HUES64 (cell line): ENCODE measurements around the gene PDCD1.

Source experiments
- H3K27ac ChIP-seq: 2 replicates; pipeline ENCODE4 v1.7.0; 2013; ENCODE audit warnings: low read depth, low read length, inconsistent platforms
- H3K27me3 ChIP-seq: 2 replicates; pipeline ENCODE4 v1.6.1; 2013; ENCODE audit warnings: mild to moderate bottlenecking, low read length; ENCODE audit not compliant: insufficient read depth
- H3K36me3 ChIP-seq: 2 replicates; pipeline ENCODE4 v1.6.1; 2013; ENCODE audit warnings: mild to moderate bottlenecking, low read length; ENCODE audit not compliant: insufficient read depth
- H3K4me1 ChIP-seq: 2 replicates; pipeline ENCODE4 v1.6.1; 2013; ENCODE audit warnings: mild to moderate bottlenecking, low read length, moderate library complexity; ENCODE audit not compliant: insufficient read depth
- H3K4me3 ChIP-seq: 2 replicates; pipeline ENCODE4 v1.5.1; 2013; ENCODE audit warnings: mild to moderate bottlenecking, low read length, moderate library complexity
- H3K9ac ChIP-seq: 2 replicates; pipeline ENCODE4 v1.6.1; 2013; ENCODE audit warnings: mild to moderate bottlenecking, low read depth, low read length
- H3K9me3 ChIP-seq: 2 replicates; pipeline ENCODE4 v1.6.1; 2013; ENCODE audit warnings: low read depth, low read length; ENCODE audit not compliant: insufficient read depth
- WGBS: fragments of 150-250, 120-280 bp; methylation state at CpG from one replicate; pipeline ENCODE4 v1.1.7; 2013; ENCODE audit warnings: missing lambda C conversion rate; 5-methylcytosine and 5-hydroxymethylcytosine counted together

PDCD1 gene

GRCh38 chr2:241867776-241868420 lies 9.2 kb upstream of the PDCD1 start:
- Histone ChIP-seq H3K27ac (no peak overlapping the region), H3K27me3 (no peaks in the 10 kb centered on the region; the same call in 1 of the 2 replicates), H3K9ac (no peak overlapping the region), H3K4me3 (no peak overlapping the region), H3K9me3 (no peaks in the 10 kb centered on the region), H3K4me1 (no peaks in the 10 kb centered on the region), H3K36me3 (no peaks in the 10 kb centered on the region)
- WGBS: 86% methylated on average over 19 of the region's 19 CpGs

DNA sequence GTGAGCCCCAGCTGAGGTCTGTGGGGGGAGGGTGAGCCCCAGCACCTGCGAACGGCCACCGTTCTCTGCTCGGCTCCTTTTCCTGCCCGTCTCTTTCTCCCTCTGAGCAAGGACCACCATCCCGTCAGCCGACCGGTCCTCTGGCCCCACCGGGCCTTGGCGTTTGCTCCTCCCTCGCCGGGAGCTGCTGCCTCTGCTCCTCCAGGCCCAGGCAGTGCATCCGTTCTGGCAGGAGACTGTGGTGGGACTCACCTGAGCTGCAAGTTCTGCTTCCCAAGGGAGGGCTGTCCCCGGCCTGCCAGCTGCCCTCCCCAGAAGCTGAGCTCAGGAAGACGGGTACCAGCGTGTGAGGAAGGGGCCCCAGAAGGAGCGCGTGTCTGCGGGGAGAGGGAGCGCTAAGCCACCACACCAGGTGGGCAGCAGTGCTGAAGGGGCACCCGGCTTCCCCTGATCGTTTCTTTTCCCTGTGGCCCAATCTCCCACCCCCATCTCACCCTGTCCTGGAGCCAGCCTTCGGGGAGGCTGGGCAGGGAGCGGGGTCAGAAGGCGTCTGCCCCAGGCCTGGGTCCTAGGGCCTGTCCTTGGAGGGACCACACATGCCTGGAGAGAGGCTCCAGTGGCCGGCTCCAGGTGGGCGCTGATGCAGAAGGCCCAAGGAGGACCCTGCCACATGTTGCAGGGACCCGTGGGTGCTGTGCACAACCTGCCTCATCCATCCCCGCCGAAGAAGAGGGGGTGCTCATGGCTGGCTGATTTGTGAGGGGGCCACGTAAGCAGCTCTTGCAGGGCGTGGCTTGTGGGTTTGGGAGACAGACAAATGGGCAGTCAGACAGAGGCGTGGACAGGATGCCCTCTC lies 8.3 kb upstream of the PDCD1 start:
- no peaks in the 10 kb centered on the region for H3K9me3 ChIP-seq
- no peak overlapping the region for H3K4me3 ChIP-seq
- H3K27me3 ChIP-seq: no peaks in the 10 kb centered on the region; the same call in 1 of the 2 replicates
- H3K27ac ChIP-seq: no peak overlapping the region
- WGBS: 72% methylated on average over 33 of the region's 33 CpGs
- no peaks in the 10 kb centered on the region for H3K36me3 ChIP-seq
- H3K9ac ChIP-seq: no peak overlapping the region
- H3K4me1 ChIP-seq: no peaks in the 10 kb centered on the region

DNA sequence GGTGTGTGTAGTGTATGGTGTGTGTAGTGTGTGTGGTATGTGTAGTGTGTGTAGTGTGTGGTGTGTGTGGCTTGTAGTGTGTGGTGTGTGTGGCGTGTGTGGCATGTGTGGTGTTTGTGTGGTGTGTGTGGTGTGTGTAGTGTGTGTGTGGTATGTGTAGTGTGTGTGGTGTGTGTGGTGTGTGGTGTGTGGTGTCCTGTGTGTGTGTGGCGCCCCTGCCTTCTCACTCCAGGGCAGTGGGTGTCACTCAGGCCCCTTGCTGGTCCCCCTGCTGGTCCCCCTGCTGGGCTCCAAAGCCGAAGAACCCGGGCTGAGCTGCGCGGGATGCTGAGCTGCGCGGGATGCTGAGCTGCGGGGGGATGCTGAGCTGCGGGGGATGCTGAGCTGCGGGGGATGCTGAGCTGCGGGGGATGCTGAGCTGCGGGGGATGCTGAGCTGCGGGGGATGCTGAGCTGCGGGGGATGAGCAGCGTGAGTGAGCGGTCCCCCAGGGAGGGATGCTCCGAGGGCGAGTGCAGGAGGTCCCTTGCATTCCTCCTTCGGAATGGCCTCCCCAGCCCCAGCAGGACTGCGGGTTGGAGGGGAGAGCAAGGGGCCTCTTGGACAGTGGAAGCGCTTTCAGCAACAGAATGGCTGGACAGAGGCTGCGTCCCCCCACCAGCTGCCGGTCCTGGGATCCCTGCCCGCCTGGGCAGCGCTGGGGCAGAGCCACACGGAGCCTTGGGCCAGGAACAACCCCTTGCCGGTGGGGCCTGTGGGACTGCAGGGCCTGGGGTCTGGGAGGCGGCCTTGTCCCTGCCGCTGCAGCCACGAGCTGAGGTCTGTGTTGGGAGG lies 7.5 kb upstream of the PDCD1 start:
- H3K9ac ChIP-seq: no peak overlapping the region
- no peaks in the 10 kb centered on the region for H3K4me1 ChIP-seq
- 28% methylated on average over 30 of the region's 31 CpGs for WGBS
- H3K36me3 ChIP-seq: no peaks in the 10 kb centered on the region
- no peaks in the 10 kb centered on the region for H3K9me3 ChIP-seq
- H3K4me3 ChIP-seq: no peak overlapping the region
- H3K27ac ChIP-seq: no peak overlapping the region
- H3K27me3 ChIP-seq: no peaks in the 10 kb centered on the region; the same call in 1 of the 2 replicates

DNA sequence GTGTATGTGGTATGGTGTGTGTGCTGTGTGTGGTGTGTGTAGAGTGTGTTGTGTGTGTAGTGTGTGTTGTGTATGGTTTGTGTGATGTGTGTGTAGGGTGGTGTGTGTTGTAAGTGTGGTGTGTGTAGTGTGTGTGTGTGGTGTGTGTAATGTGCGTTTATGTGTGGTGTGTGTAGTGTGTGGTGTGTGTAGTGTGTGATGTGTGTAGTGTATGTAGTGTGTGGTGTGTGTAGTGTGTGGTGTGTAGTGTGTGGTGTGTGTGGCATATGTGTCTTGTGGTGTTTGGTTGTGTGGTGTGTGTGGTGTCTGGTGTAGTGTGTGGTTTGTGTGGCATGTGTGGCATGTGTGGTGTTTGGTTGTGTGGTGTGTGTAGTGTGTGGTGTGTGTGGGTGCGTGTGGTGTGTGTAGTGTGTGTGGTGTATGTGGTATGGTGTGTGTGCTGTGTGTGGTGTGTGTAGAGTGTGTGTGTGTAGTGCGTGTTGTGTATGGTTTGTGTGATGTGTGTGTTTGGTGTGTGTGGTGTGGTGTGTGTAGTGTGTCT lies 6.8 kb upstream of the PDCD1 start:
- 90% methylated on average over 3 of the region's 3 CpGs for WGBS
- H3K27me3 ChIP-seq: no peaks in the 10 kb centered on the region; the same call in 1 of the 2 replicates

DNA sequence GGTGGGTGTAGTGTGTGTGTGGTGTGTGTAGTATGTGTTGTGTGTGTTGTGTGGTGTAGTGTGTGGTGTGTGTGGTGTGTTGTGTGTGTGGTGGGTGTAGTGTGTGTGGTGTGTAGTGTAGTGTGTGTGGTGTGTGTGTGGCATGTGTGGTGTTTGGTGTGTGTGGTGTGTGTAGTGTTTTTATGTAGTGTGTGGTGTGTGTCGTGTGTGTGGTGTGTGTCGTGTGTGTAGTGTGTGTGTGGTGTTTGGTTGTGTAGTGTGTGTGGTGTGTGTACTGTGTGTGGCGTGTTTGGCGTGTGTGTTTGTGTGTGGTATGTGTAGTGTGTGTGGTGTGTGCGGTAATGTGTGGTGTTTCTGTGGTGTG lies 6.1 kb upstream of the PDCD1 start:
- Histone ChIP-seq H3K36me3 (no peaks in the 10 kb centered on the region), H3K4me3 (no peak overlapping the region), H3K4me1 (no peaks in the 10 kb centered on the region), H3K27ac (no peak overlapping the region), H3K9ac (no peak overlapping the region), H3K27me3 (no peaks in the 10 kb centered on the region; the same call in 1 of the 2 replicates), H3K9me3 (no peaks in the 10 kb centered on the region)
- WGBS: 94% methylated on average over 5 of the region's 5 CpGs

More for the DNA sequence above, 6.8 kb upstream of the PDCD1 start:
- Histone ChIP-seq H3K4me1 (no peaks in the 10 kb centered on the region), H3K4me3 (no peak overlapping the region), H3K9me3 (no peaks in the 10 kb centered on the region), H3K9ac (no peak overlapping the region), H3K36me3 (no peaks in the 10 kb centered on the region), H3K27ac (no peak overlapping the region)

- H3K9ac ChIP-seq: no peak overlapping the region
- no peak overlapping the region for H3K27ac ChIP-seq
- 74% methylated on average over 2 of the region's 2 CpGs for WGBS
- no peaks in the 10 kb centered on the region for H3K9me3 ChIP-seq
- no peaks in the 10 kb centered on the region; the same call in 1 of the 2 replicates for H3K27me3 ChIP-seq
- H3K36me3 ChIP-seq: no peaks in the 10 kb centered on the region
- H3K4me1 ChIP-seq: no peaks in the 10 kb centered on the region
- H3K4me3 ChIP-seq: no peak overlapping the region
Measured at GRCh38 chr2:241864168-241864849, 5.6 kb upstream of the PDCD1 start.

DNA sequence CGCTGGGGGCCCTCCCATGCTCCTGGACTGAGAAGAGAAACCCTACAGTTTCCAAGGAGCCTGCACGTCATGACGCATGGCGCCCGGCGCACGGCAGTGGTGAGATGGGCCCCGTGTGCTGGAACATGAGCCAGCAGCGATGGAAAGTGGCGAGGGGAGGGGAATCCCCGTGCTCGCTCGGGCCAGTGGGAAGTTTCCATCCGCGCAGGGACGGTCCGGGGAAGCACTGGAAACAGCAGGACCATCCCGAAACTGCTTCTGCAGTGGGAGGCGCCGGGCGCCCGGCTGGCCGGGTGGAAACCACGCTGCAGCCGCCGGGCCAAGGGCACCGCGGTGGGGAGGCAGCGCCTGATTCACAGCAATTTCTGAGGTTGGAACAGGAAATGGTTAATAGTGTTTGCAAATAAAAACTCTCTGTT lies 4.9 kb upstream of the PDCD1 start:
- WGBS: 82% methylated on average over 29 of the region's 29 CpGs
- H3K4me3 ChIP-seq: no peak overlapping the region
- H3K9me3 ChIP-seq: no peaks in the 10 kb centered on the region
- H3K27me3 ChIP-seq: no peaks in the 10 kb centered on the region; the same call in 1 of the 2 replicates
- no peaks in the 10 kb centered on the region; the same call in 1 of the 2 replicates for H3K4me1 ChIP-seq
- no peak overlapping the region for H3K27ac ChIP-seq
- no peaks in the 10 kb centered on the region for H3K36me3 ChIP-seq
- no peak overlapping the region for H3K9ac ChIP-seq

- Histone ChIP-seq H3K36me3 (no peaks in the 10 kb centered on the region), H3K27ac (no peak overlapping the region), H3K4me3 (no peak overlapping the region), H3K27me3 (no peaks in the 10 kb centered on the region; the same call in 1 of the 2 replicates), H3K4me1 (no peaks in the 10 kb centered on the region; the same call in 1 of the 2 replicates), H3K9ac (no peak overlapping the region), H3K9me3 (no peaks in the 10 kb centered on the region)
- WGBS: 91% methylated on average over 21 of the region's 22 CpGs
Measured at GRCh38 chr2:241862775-241863535, 4.3 kb upstream of the PDCD1 start.

GRCh38 chr2:241862093-241862492 lies 3.4 kb upstream of the PDCD1 start:
- no peaks in the 10 kb centered on the region for H3K9me3 ChIP-seq
- no peaks in the 10 kb centered on the region for H3K36me3 ChIP-seq
- no peak overlapping the region for H3K4me3 ChIP-seq
- no peak overlapping the region for H3K9ac ChIP-seq
- no peaks in the 10 kb centered on the region; the same call in 1 of the 2 replicates for H3K27me3 ChIP-seq
- no peaks in the 10 kb centered on the region; the same call in 1 of the 2 replicates for H3K4me1 ChIP-seq
- WGBS: 72% methylated on average over 8 of the region's 8 CpGs
- H3K27ac ChIP-seq: no peak overlapping the region

- Histone ChIP-seq H3K4me1 (no peaks in the 10 kb centered on the region; the same call in 1 of the 2 replicates), H3K9me3 (no peaks in the 10 kb centered on the region), H3K4me3 (no peak overlapping the region), H3K27ac (no peak overlapping the region), H3K27me3 (no peaks in the 10 kb centered on the region), H3K9ac (no peak overlapping the region), H3K36me3 (no peaks in the 10 kb centered on the region)
- WGBS: 96% methylated on average over 1 of the region's 1 CpG
Measured at GRCh38 chr2:241861264-241861663, 2.6 kb upstream of the PDCD1 start.
